NCI-H2227 (cell line): ENCODE measurements around the gene KLK5.

ENCODE experiments used
- DNase-seq: peaks from one replicate; lab custom pipeline; 2025; ENCODE audit not compliant: unreplicated experiment; lab: John Stamatoyannopoulos, UW

Gene KLK5

GRCh38 chr19:50894478-50895356 is 58.1 kb downstream of the KLK5 start:
- no peak for DNase-seq
